Endothelial cell of umbilical vein (primary cell): ENCODE measurements around the gene EDDM3A.

Experiments
- JUN ChIP-seq: IDR thresholded peaks from 2 replicates; pipeline ENCODE4 v1.6.1; 2011; ENCODE audit warnings: borderline replicate concordance, low read depth; ENCODE audit not compliant: insufficient read length, insufficient read depth
- POLR2A ChIP-seq: IDR thresholded peaks from 2 replicates; pipeline ENCODE4 v1.6.1; 2012; ENCODE audit warnings: low read depth, mild to moderate bottlenecking, control low read depth, low read length

GRCh38 chr14:20755037-20755436 is 9.3 kb downstream of the EDDM3A start:
- no peak for TF ChIP-seq JUN
- no peak for TF ChIP-seq POLR2A
